SH-SY5Y (cell line): Measurements from ENCODE around the gene MAGEE2.

Source experiments
- GATA2 ChIP-seq: IDR thresholded peaks from 2 replicates; pipeline ENCODE4 v1.6.1; 2011; ENCODE audit warnings: mild to moderate bottlenecking, low read depth, low read length
- GATA3 ChIP-seq: IDR thresholded peaks from 2 replicates; pipeline ENCODE4 v1.6.1; 2011; ENCODE audit warnings: low read depth, mild to moderate bottlenecking, low read length, moderate library complexity

Gene MAGEE2

DNA sequence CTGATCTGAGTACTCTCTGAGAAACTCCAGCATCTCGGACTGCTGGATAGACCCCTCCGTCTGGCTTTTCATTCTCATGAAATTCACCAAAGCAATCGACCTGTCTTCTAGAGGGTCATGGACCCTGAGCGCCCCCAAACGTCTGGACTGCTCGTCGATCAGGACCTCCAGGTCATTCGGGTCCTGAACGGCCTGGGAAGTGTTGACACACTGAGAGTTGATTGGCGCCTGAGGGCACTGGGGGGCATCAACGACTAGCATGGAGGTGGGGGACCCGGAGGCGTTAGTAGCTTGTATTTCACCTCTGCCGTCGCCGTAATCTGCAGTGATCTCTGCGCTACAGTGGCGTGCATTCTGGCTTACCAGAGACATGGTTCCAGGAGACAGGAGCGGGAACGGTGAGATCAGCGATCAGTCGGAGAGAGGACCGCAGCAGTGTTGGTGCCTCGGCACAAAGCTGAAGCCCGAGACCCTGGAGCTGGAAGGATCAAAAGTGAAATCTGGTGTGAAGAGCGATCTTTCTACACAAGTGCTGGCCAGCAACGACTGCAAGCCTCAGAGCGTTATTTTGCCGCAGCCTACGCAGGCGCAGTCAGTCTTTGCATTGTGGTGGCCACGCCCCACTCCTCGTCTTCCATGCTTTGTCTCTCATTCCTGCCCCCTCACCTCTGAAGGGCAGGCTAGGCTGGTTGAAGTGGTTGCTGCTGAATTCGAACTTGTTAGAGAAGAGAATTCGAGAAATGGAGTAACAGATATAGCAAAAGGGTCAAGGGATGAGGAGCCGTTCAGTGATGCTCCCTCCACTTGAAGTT, at the start of gene MAGEE2:
MAGEE2 (minus strand) TSS at position 575 of the 812 bp plus-strand sequence; CDS start at position 372, 203 bp downstream.
- TF ChIP-seq GATA2 (peak; percentile 69), GATA3 (no peak)

DNA sequence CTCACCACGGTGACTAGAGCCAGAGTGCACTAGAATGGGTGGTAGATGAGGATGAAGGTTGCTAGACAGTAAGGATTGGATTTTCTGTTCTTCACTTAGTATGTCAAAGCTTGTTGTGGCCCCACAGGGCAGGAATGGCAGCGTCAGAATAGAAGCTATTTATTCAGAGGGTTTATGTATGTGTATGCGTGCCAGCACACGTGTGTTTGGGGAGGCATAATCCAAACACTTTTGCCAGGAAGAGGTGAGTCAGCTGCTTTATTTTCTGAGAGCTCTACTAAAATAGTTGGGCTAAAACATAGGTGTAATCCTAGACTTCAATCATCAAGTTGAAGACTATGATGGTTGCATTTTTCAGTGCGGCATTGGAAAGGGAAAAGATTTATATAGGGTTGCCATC, 1.2 kb upstream of the MAGEE2 start:
- TF ChIP-seq GATA3 (no peak), GATA2 (no peak)

DNA sequence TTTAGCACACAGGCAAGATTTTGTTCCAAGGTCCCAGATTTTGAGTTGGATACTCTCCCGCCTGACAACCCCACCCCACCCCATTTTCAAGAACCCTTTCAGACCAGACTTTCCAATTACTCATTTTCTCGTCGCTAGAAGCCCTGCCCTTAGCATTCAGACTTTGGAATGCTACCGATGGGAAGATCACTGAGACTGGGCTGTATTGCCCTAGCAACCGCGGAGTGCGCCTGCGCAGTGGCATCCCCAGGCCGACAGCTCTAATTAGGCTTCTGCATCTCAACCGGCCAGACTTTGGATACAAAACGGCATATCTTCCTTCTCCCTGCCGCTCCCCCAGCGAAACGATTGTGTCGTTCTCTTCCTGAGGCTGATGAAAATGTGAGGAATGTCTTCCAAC, 3.4 kb downstream of the MAGEE2 start:
- TF ChIP-seq GATA3 (no peak), GATA2 (no peak)

- TF ChIP-seq GATA2: no peak
Observed at GRCh38 chrX:75748431-75748830, 36.6 kb downstream of the MAGEE2 start.

DNA sequence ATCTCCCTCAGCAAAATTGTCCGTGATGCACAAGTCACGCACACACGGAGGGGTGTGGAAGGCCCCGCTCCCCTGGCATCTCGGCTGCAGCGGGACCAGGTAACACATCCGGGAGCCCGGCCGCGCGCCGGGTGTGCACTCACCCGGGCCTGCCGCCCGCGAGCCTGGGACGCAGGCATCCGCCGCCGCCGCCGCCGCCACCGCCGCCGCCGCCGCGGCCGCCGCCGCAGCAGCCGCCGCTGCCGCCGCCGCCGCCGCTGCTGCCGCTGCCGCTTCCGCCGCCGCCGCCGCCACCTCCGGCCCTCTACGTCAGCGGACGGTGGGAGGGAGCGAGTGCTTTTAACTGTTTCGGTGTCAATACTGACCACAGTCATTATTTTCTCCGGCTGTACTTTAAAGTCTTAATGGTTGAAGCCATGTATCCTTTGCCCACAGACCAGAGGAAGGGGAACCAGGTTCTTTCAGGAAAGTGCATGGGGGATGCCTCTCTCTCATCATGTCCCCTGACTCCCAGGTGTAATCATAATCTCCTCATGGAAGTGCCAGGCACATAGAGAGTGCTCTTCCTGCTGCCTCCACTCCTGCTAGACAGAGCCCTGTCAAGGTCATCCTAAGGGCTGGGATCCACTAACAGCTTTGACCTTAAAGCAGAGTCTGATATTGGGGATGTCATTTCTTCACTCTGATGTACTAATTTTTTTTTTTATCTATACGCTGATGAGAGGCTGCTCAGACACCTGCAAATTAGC, 38.0 kb downstream of the MAGEE2 start:
- TF ChIP-seq GATA3: no peak
- no peak for TF ChIP-seq GATA2
